Activated CD4-positive, alpha-beta memory T cell treated with anti-CD3 and anti-CD28 coated beads, Interleukin-2, amount 10 ng/mL, durations not matched to agents 7 days and 5 days (primary cell): ENCODE measurements around the gene FAM53C. TPM values are rescaled to one million over a fixed set of nuclear protein-coding genes. Genes with fewer than 3 reads are reported as not detected.
A peak's percentile ranks its signal among the peaks of the same experiment; 100 is the strongest.

Experiments
- CTCF ChIA-PET: fragments of 350-600 bp; sonication (Branson Sonifier 250); formaldehyde crosslinking; loops from one replicate; lab custom pipeline; 2021; ENCODE audit warnings: antibody characterized with exemption, inconsistent platforms; lab: Charles Lee
- POLR2A ChIA-PET: fragments of 350-600 bp; sonication (Branson Sonifier 250); formaldehyde crosslinking; loops from one replicate; lab custom pipeline; 2021; ENCODE audit warnings: antibody characterized with exemption; lab: Charles Lee
- DNase-seq: peaks from one replicate; pipeline ENCODE4 v3.0.0-alpha.2; 2020
- H3K27ac Mint-ChIP-seq: one replicate; pipeline ENCODE4 v1.8.0; 2021; ENCODE audit warnings: mild to moderate bottlenecking, mixed read lengths
- H3K27me3 Mint-ChIP-seq: one replicate; pipeline ENCODE4 v1.8.0; 2021; ENCODE audit warnings: mixed read lengths
- H3K36me3 Mint-ChIP-seq: one replicate; pipeline ENCODE4 v1.8.0; 2021; ENCODE audit warnings: low read depth, mixed read lengths
- H3K4me1 Mint-ChIP-seq: one replicate; pipeline ENCODE4 v1.8.0; 2021; ENCODE audit warnings: mixed read lengths
- H3K4me3 Mint-ChIP-seq: one replicate; pipeline ENCODE4 v1.8.0; 2021; ENCODE audit warnings: mild to moderate bottlenecking, mixed read lengths
- H3K9me3 Mint-ChIP-seq: one replicate; pipeline ENCODE4 v1.8.0; 2021; ENCODE audit warnings: mixed read lengths
- total RNA-seq, 2 experiments: library from RNA; stranded (reverse); gene quantifications; one replicate each; pipeline ENCODE4 v1.2.3, GENCODE V29; 2021

The FAM53C gene
- total RNA-seq, 2 experiments from 2014 or later: 21.7 to 27.1 TPM

DNA sequence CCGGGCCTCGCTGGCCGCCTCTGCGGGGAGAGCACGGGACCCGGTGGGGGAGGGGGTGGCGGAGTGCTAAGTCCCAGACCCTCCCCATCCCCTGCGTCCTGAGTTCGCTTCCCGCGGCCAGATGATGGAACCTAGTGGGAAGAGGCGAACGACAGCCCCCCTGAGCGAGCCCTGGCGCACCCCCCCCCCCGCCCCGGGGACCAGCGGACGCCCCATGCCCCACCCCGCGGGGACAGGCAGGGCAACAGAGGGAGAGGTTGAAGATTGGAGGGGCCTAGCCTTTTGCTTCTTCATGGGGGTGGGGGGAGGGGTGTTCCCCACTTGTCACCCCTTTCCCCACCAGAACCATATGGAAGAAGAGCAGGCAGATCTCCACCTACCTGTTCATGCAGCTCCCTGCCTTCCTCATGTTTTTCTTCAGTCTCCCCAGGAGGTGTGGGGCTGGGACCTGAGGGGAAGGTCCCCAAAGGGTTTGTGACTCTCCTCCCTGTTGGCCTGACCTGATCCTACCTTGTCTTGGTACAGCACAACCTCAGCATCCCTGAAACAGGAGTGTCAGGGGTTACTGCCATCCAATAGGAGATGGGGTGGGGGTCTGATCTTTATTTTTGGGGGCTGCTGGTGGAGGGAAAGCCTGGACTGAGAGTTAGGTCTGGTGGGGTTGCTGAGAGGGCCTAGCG, 485 bp downstream of the FAM53C start:
- Mint-ChIP-seq H3K9me3 (no peaks in the 10 kb centered on the region), H3K36me3 (peaks cover 18% of the 10 kb centered on the region), H3K27me3 (no peaks in the 10 kb centered on the region), H3K4me3 (peak overlapping the region; percentile 82), H3K4me1 (peaks cover 41% of the 10 kb centered on the region), H3K27ac (peak overlapping the region; percentile 79)
- DNase-seq: no peak
- ChIA-PET POLR2A (interaction anchor here (0.6 to 6.1 kb wide), 22 partner anchors 9 to 954 kb away, joined by 3 to 182 read pairs (median 4); partner anchors contain the start of genes CDC23, EGR1, ETF1 and KDM3B), CTCF (interaction anchor here (0.9 to 17.2 kb wide), 4 partner anchors 10 to 449 kb away, joined by 3 to 387 read pairs (median 4); partner anchors contain the start of genes KDM3B and PKD2L2)

- peak overlapping the region; percentile 79 for H3K27ac Mint-ChIP-seq
- POLR2A ChIA-PET: interaction anchor here (1.0 to 6.1 kb wide), 8 partner anchors 8 to 954 kb away, joined by 3 to 182 read pairs (median 6); partner anchors contain the start of genes CDC23, HSPA9, KDM3B and MATR3
- no peaks in the 10 kb centered on the region for H3K27me3 Mint-ChIP-seq
- H3K4me1 Mint-ChIP-seq: peaks cover 41% of the 10 kb centered on the region
- H3K36me3 Mint-ChIP-seq: peaks cover 24% of the 10 kb centered on the region
- peak overlapping the region; percentile 82 for H3K4me3 Mint-ChIP-seq
- CTCF ChIA-PET: interaction anchor here (1.1 to 17.2 kb wide), 3 partner anchors 11 to 164 kb away, joined by 3 to 387 read pairs (median 4); partner anchors contain the start of gene KDM3B
- H3K9me3 Mint-ChIP-seq: no peaks in the 10 kb centered on the region
- no peak for DNase-seq
These were observed 1.0 kb downstream of the FAM53C start for GRCh38 chr5:138339091-138339456.

DNA sequence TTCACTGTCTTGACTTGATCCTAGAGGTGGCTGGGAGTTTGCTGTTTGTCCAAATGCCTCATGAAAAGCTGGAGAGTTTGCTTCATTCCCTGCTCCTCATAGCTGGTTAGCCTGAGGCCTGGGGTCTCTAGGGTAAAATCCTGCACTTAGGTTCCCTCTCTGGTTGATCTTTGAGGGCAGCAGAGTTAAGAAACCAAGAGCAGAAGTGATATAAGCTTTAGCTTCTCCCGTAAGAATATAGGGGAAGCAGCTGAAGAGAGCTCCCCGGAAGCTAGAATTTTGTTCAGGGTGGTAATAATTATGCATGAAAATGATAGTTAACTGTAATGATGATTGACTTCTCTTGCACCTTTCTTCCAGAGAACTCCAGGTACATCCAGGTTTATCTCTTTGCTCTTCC, 1.4 kb downstream of the FAM53C start:
- DNase-seq: no peak
- Mint-ChIP-seq H3K27me3 (no peaks in the 10 kb centered on the region), H3K4me3 (peak overlapping the region; percentile 82), H3K4me1 (peaks cover 41% of the 10 kb centered on the region), H3K27ac (peak overlapping the region; percentile 79), H3K9me3 (no peaks in the 10 kb centered on the region), H3K36me3 (peaks cover 28% of the 10 kb centered on the region)
- POLR2A ChIA-PET: interaction anchor here (0.6 to 6.1 kb wide), 7 partner anchors 9 to 236 kb away, joined by 3 to 182 read pairs (median 5); partner anchors contain the start of genes CDC23, HSPA9 and KDM3B
- CTCF ChIA-PET: interaction anchor here (1.1 to 17.2 kb wide), 2 partner anchors 12 to 164 kb away, joined by 3 to 387 read pairs; partner anchors contain the start of gene KDM3B

DNA sequence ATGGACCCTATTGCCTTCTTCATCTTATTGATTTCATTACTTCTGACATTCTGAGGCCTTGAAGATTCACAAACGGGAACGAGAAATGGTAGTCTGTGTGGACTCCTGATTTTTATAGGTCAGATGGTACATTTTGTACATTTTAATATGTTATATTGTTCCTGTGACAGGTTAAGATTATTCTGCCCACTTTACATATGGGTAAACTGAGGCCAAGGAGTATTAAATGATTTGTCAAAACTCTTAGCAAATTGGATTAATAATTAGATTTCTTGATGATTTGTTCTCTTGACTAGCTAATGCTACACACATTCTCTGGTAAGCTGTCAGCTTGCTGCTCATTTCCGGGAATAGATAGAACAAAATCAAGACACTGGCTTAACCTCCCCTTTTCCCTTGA, 1.9 kb downstream of the FAM53C start:
- peak overlapping the region; percentile 82 for H3K4me3 Mint-ChIP-seq
- POLR2A ChIA-PET: interaction anchor here (0.6 to 6.1 kb wide), 7 partner anchors 9 to 235 kb away, joined by 3 to 182 read pairs (median 4); partner anchors contain the start of genes CDC23, HSPA9 and KDM3B
- CTCF ChIA-PET: interaction anchor here (17.2 kb wide), 1 partner anchor 11 kb away, joined by 387 read pairs; the partner anchor contains the start of gene KDM3B
- DNase-seq: no peak
- no peaks in the 10 kb centered on the region for H3K27me3 Mint-ChIP-seq
- H3K4me1 Mint-ChIP-seq: peaks cover 41% of the 10 kb centered on the region
- H3K27ac Mint-ChIP-seq: no peak overlapping the region
- no peaks in the 10 kb centered on the region for H3K9me3 Mint-ChIP-seq
- peaks cover 32% of the 10 kb centered on the region for H3K36me3 Mint-ChIP-seq

- no peaks in the 10 kb centered on the region for H3K27me3 Mint-ChIP-seq
- H3K4me3 Mint-ChIP-seq: no peak overlapping the region
- DNase-seq: no peak
- peaks cover 59% of the 10 kb centered on the region for H3K36me3 Mint-ChIP-seq
- no peak overlapping the region for H3K27ac Mint-ChIP-seq
- H3K9me3 Mint-ChIP-seq: no peaks in the 10 kb centered on the region
- ChIA-PET CTCF (interaction anchor here (1.0 to 1.1 kb wide), 2 partner anchors 8 to 66 kb away, joined by 3 to 6 read pairs; no protein-coding TSS in a partner anchor), POLR2A (interaction anchor here (1.4 kb wide), 1 partner anchor 13 kb away, joined by 6 read pairs; the partner anchor contains the start of gene CDC25C)
- peaks cover 16% of the 10 kb centered on the region for H3K4me1 Mint-ChIP-seq
These were observed 7.0 kb downstream of the FAM53C start for GRCh38 chr5:138344887-138345622.

- Mint-ChIP-seq H3K4me1 (peaks cover 10% of the 10 kb centered on the region), H3K4me3 (no peak overlapping the region), H3K27me3 (no peaks in the 10 kb centered on the region), H3K36me3 (peaks cover 55% of the 10 kb centered on the region), H3K9me3 (peaks cover 4% of the 10 kb centered on the region), H3K27ac (no peak overlapping the region)
- no peak for DNase-seq
- POLR2A ChIA-PET: interaction anchor here (0.7 to 3.8 kb wide), 2 partner anchors 9 to 15 kb away, joined by 3 to 19 read pairs; partner anchors contain the start of genes CDC25C and FAM53C
- CTCF ChIA-PET: interaction anchor here (9.7 kb wide), 1 partner anchor 12 kb away, joined by 387 read pairs; the partner anchor contains the start of genes CDC25C and FAM53C
These were observed 8.8 kb downstream of the FAM53C start for GRCh38 chr5:138346889-138347288.

- no peaks in the 10 kb centered on the region for H3K27me3 Mint-ChIP-seq
- no peak overlapping the region for H3K27ac Mint-ChIP-seq
- no peak overlapping the region for H3K4me3 Mint-ChIP-seq
- H3K36me3 Mint-ChIP-seq: peaks cover 54% of the 10 kb centered on the region
- ChIA-PET POLR2A (interaction anchor here (1.6 to 6.5 kb wide), 2 partner anchors 11 to 18 kb away, joined by 5 to 182 read pairs; partner anchors contain the start of genes CDC25C and FAM53C), CTCF (interaction anchor here (2.7 to 9.7 kb wide), 2 partner anchors 15 to 116 kb away, joined by 15 to 387 read pairs; partner anchors contain the start of genes CDC25C, EGR1 and FAM53C)
- peaks cover 8% of the 10 kb centered on the region for H3K9me3 Mint-ChIP-seq
- H3K4me1 Mint-ChIP-seq: peaks cover 29% of the 10 kb centered on the region
- no peak for DNase-seq
These were observed 11.9 kb downstream of the FAM53C start for GRCh38 chr5:138349852-138350562.

- Mint-ChIP-seq H3K4me1 (peaks cover 34% of the 10 kb centered on the region), H3K27ac (no peak overlapping the region), H3K4me3 (no peak overlapping the region), H3K27me3 (no peaks in the 10 kb centered on the region), H3K9me3 (peaks cover 8% of the 10 kb centered on the region), H3K36me3 (peaks cover 52% of the 10 kb centered on the region)
- ChIA-PET POLR2A (interaction anchor here (1.6 to 6.5 kb wide), 3 partner anchors 11 to 192 kb away, joined by 5 to 182 read pairs (median 35); partner anchors contain the start of genes CDC25C, ETF1 and FAM53C), CTCF (interaction anchor here (2.7 to 9.7 kb wide), 2 partner anchors 15 to 115 kb away, joined by 15 to 387 read pairs; partner anchors contain the start of genes CDC25C, EGR1 and FAM53C)
- DNase-seq: no peak
These were observed 12.5 kb downstream of the FAM53C start for GRCh38 chr5:138350563-138350890.

- no peak for DNase-seq
- H3K27me3 Mint-ChIP-seq: no peaks in the 10 kb centered on the region
- H3K4me1 Mint-ChIP-seq: peaks cover 37% of the 10 kb centered on the region
- no peak overlapping the region for H3K4me3 Mint-ChIP-seq
- no peak overlapping the region for H3K27ac Mint-ChIP-seq
- ChIA-PET CTCF (interaction anchor here (0.6 to 9.7 kb wide), 7 partner anchors 16 to 144 kb away, joined by 3 to 387 read pairs (median 8); partner anchors contain the start of genes CDC23, CDC25C, EGR1 and FAM53C), POLR2A (interaction anchor here (1.6 to 6.5 kb wide), 6 partner anchors 12 to 192 kb away, joined by 5 to 182 read pairs (median 40); partner anchors contain the start of genes BRD8, CDC25C, EGR1 and ETF1)
- H3K36me3 Mint-ChIP-seq: peaks cover 50% of the 10 kb centered on the region
- peaks cover 8% of the 10 kb centered on the region for H3K9me3 Mint-ChIP-seq
These were observed 13.0 kb downstream of the FAM53C start for GRCh38 chr5:138351056-138351455.

DNA sequence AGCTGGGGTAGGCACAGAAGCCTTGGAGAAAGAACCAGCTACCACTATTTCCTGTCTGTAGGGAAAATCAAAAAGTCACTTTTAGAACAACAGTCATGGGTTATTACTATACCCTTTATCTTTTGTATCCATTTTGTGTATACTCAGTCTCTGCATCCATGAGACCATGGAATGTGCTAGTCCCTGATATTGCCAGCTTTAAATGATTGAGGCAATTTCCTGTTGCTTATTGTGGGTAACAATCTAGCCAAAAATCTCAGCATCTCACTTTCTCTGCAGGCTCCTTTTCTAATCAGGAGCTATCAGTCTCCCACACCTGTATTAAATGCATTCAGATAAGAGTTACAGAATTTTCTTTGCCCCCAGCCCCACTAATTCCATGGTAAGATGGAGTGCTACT, 13.5 kb downstream of the FAM53C start:
- Mint-ChIP-seq H3K36me3 (peaks cover 48% of the 10 kb centered on the region), H3K27me3 (no peaks in the 10 kb centered on the region), H3K27ac (peak overlapping the region; percentile 68), H3K4me3 (peak overlapping the region; percentile 62), H3K9me3 (peaks cover 8% of the 10 kb centered on the region), H3K4me1 (peaks cover 40% of the 10 kb centered on the region)
- CTCF ChIA-PET: interaction anchor here (0.6 to 9.7 kb wide), 30 partner anchors 16 to 224 kb away, joined by 3 to 387 read pairs (median 5); partner anchors contain the start of genes BRD8, CDC23, CDC25C and EGR1
- POLR2A ChIA-PET: interaction anchor here (0.7 to 6.5 kb wide), 10 partner anchors 12 to 224 kb away, joined by 3 to 182 read pairs (median 28); partner anchors contain the start of genes BRD8, CDC23, CDC25C and EGR1
- DNase-seq: no peak

DNA sequence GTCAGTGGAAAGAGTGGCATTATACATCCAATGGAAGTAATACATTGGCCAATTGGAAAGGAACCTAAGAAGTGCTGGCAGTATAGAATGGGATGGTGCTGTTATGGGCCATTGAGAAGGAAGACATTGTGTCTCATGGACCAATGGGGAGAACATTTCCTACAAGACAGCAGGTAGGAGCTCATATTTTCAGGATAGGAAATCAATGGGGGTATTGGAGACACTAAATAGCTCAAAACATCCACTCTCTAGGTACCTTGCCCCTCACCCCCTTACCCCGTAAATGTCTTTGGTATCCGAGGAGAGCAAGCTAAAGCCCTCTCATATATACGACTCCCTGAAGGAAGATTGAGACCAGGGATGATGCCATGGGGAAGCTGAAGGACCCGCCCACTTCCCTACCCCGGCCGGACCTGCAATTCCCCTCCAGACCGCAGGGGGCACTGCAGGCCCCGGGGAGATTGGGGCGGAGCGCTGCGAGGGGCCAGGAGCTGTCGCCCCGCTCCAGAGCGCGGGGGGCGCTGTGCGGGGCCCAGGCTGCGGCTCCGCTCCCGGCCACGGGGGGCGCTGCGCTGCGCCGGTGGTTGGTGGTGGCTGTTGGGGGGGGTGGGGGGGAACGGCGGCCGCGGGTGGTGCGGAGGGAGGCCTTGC, 14.1 kb downstream of the FAM53C start, which contains the start of gene KDM3B:
Gene KDM3B (plus strand): TSS at position 615 of the 651 bp plus-strand sequence. CDS start 111 bp downstream, outside the sequence.
- Mint-ChIP-seq H3K9me3 (peaks cover 8% of the 10 kb centered on the region), H3K4me3 (peak within 1 kb of the TSS; percentile 94), H3K27me3 (no peaks in the 10 kb centered on the region), H3K4me1 (peaks cover 42% of the 10 kb centered on the region), H3K27ac (peak within 1 kb of the TSS; percentile 91), H3K36me3 (peaks cover 45% of the 10 kb centered on the region)
- ChIA-PET CTCF (interaction anchor here (0.6 to 9.7 kb wide), 45 partner anchors 8 to 390 kb away, joined by 3 to 387 read pairs (median 4); partner anchors contain the start of genes BRD8, CDC23, CDC25C and EGR1), POLR2A (interaction anchor here (0.5 to 6.5 kb wide), 14 partner anchors 13 to 223 kb away, joined by 3 to 182 read pairs (median 12); partner anchors contain the start of genes BRD8, CDC23, CDC25C and EGR1)
- DNase-seq: peak; percentile 94
